Progenitor cell of endocrine pancreas (in vitro differentiated cells): ENCODE results near the gene THAP11. TPM values are rescaled to one million over a fixed set of nuclear protein-coding genes. Genes with fewer than 3 reads are reported as not detected.

Source experiments
- DNase-seq: peaks from one replicate; pipeline ENCODE4 v3.0.0; 2021; ENCODE audit warnings: low spot score; ENCODE audit not compliant: unreplicated experiment
- H3K27ac Mint-ChIP-seq: 2 replicates; pipeline ENCODE4 v1.8.0; 2021; ENCODE audit warnings: mild to moderate bottlenecking, moderate library complexity, mixed read lengths
- H3K27me3 Mint-ChIP-seq: 2 replicates; pipeline ENCODE4 v1.8.0; 2021; ENCODE audit warnings: mixed read lengths
- H3K36me3 Mint-ChIP-seq: 2 replicates; pipeline ENCODE4 v1.8.0; 2022; ENCODE audit warnings: mixed read lengths; ENCODE audit not compliant: insufficient read depth
- H3K4me1 Mint-ChIP-seq: 2 replicates; pipeline ENCODE4 v1.8.0; 2021; ENCODE audit warnings: low read depth, mixed read lengths
- H3K4me3 Mint-ChIP-seq: 2 replicates; pipeline ENCODE4 v1.8.0; 2021; ENCODE audit warnings: low read depth, mild to moderate bottlenecking, moderate library complexity, mixed read lengths
- H3K9me3 Mint-ChIP-seq: 2 replicates; pipeline ENCODE4 v1.8.0; 2021; ENCODE audit warnings: low read depth, mixed read lengths
- total RNA-seq: library from RNA; stranded (reverse); gene quantifications from 2 replicates; pipeline ENCODE4 v1.2.1, GENCODE V29; 2021
- TF ChIP-seq, protein P1 (sequence below): fragments of 200-600 bp; sonication (generic); IDR thresholded peaks from one replicate; pipeline ENCODE4 v1.5.0; 2021; ENCODE audit warnings: antibody characterized with exemption, mild to moderate bottlenecking; ENCODE audit not compliant: unreplicated experiment

THAP11 gene
- total RNA-seq, 1 donor from 2014 or later: 32.0 TPM

GRCh38 chr16:67843343-67843765, 1.2 kb downstream of the THAP11 start:
- no peaks in the 10 kb centered on the region for H3K36me3 Mint-ChIP-seq
- TF ChIP-seq, protein P1, sequence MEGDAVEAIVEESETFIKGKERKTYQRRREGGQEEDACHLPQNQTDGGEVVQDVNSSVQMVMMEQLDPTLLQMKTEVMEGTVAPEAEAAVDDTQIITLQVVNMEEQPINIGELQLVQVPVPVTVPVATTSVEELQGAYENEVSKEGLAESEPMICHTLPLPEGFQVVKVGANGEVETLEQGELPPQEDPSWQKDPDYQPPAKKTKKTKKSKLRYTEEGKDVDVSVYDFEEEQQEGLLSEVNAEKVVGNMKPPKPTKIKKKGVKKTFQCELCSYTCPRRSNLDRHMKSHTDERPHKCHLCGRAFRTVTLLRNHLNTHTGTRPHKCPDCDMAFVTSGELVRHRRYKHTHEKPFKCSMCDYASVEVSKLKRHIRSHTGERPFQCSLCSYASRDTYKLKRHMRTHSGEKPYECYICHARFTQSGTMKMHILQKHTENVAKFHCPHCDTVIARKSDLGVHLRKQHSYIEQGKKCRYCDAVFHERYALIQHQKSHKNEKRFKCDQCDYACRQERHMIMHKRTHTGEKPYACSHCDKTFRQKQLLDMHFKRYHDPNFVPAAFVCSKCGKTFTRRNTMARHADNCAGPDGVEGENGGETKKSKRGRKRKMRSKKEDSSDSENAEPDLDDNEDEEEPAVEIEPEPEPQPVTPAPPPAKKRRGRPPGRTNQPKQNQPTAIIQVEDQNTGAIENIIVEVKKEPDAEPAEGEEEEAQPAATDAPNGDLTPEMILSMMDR: no peak
- no peaks in the 10 kb centered on the region for H3K27me3 Mint-ChIP-seq
- H3K4me3 Mint-ChIP-seq: peak overlapping the region; percentile 90
- no peak for DNase-seq
- no peaks in the 10 kb centered on the region for H3K9me3 Mint-ChIP-seq
- peaks cover 39% of the 10 kb centered on the region for H3K4me1 Mint-ChIP-seq
- peak overlapping the region; percentile 95 for H3K27ac Mint-ChIP-seq

- Mint-ChIP-seq H3K4me3 (peak overlapping the region; percentile 90), H3K9me3 (no peaks in the 10 kb centered on the region), H3K27me3 (no peaks in the 10 kb centered on the region), H3K27ac (no peak overlapping the region), H3K36me3 (peaks cover 1% of the 10 kb centered on the region), H3K4me1 (peaks cover 42% of the 10 kb centered on the region)
- no peak for DNase-seq
- TF ChIP-seq, protein P1: no peak
Observed at GRCh38 chr16:67844497-67844896, 2.4 kb downstream of the THAP11 start.

GRCh38 chr16:67845291-67846062, 3.4 kb downstream of the THAP11 start:
- TF ChIP-seq, protein P1: no peak
- H3K4me3 Mint-ChIP-seq: peak overlapping the region; percentile 79
- H3K4me1 Mint-ChIP-seq: peaks cover 43% of the 10 kb centered on the region
- H3K27ac Mint-ChIP-seq: peak overlapping the region; percentile 95
- no peak for DNase-seq
- H3K36me3 Mint-ChIP-seq: peaks cover 1% of the 10 kb centered on the region
- H3K27me3 Mint-ChIP-seq: no peaks in the 10 kb centered on the region
- no peaks in the 10 kb centered on the region for H3K9me3 Mint-ChIP-seq

DNA sequence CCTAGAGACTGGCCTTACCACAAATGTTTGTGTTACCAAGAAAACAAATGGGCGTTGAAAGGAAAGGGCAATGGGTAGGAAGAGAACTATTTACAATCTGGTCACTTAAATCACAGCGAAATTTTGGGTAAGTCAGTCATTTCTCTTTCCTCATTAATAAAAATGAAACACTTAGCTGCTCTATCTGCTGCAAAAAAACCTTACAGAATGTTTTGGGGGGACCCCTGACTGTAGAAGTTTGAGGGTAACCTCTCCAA, 3.9 kb downstream of the THAP11 start:
- TF ChIP-seq, protein P1: no peak
- Mint-ChIP-seq H3K9me3 (no peaks in the 10 kb centered on the region), H3K36me3 (peaks cover 1% of the 10 kb centered on the region), H3K4me1 (peaks cover 43% of the 10 kb centered on the region), H3K27me3 (no peaks in the 10 kb centered on the region), H3K4me3 (peak overlapping the region; percentile 79), H3K27ac (peak overlapping the region; percentile 95)
- no peak for DNase-seq

GRCh38 chr16:67846320-67847063, 4.4 kb downstream of the THAP11 start, which contains the start of gene NUTF2:
TSS of gene NUTF2 (plus strand) at chr16:67846933. CDS start at chr16:67865131, 18,198 bp downstream.
- Mint-ChIP-seq H3K4me1 (peaks cover 41% of the 10 kb centered on the region), H3K27me3 (no peaks in the 10 kb centered on the region), H3K9me3 (no peaks in the 10 kb centered on the region), H3K4me3 (peak within 1 kb of the TSS; percentile 90), H3K27ac (peak within 1 kb of the TSS; percentile 98), H3K36me3 (peaks cover 1% of the 10 kb centered on the region)
- peak; percentile 97 for DNase-seq
- TF ChIP-seq, protein P1: no peak
